ENCODE results near the gene TMEM269.
A peak's percentile ranks its signal among the peaks of the same experiment; 100 is the strongest.

The TMEM269 gene

DNA sequence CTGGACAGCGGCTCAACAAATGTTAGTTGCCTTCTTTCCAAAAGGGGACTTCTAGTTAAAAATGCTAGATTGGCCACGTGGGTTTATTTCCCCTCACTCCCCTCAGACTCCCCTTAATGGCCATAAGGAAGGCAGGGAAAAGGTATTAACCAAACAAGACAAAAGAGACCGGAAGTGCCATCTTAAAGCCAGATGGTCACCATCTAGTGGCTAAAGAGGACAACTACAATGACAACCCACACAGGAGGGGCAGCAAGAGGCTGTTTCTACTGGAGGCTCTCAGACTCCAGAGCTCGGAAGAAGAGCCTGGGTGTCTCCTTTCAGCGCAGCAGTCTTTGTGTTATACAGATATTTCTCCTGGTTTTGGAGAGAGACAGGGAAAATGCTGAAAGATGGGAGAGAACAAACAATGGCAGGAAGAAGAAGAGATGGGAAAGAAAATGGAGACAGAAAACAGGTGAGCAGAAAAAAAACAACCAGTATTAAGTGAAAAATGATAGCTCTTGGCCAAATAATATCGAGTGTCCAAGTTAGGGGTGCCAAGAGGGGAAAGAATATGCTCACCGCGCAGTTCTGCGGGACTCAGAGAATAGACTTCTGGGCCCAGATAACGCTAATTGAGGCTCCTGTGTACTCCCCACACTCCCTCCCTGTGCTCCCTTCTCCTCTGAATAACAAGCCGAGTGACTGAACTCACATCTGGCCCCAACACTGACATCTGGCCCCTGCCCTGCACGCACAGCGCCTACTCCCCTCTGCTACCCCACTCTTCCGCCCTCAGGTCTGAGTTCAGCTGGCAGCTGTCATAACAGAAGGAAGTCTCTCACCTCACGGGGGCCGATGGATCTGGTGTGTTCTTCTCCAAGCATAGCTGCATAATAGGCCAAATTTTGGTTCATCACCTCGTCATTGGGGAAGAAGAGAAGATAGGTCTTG lies 27.6 kb upstream of the TMEM269 start:
- Histone ChIP-seq H3K27me3 (ENCODE audit: low read length) (no peaks in the 10 kb centered on the region), H3K4me3 (ENCODE audit: insufficient read depth, low read length, poor library complexity, severe bottlenecking) (no peak overlapping the region), H3K9ac (ENCODE audit: low read length) (no peak overlapping the region), H4K20me1 (ENCODE audit: low read depth, low read length) (no peaks in the 10 kb centered on the region), H3K27ac (ENCODE audit: low read depth, low read length) (no peak overlapping the region), H3K9me3 (ENCODE audit: insufficient read depth, low read length) (no peaks in the 10 kb centered on the region), H3K79me2 (ENCODE audit: insufficient read depth, low read length) (no peaks in the 10 kb centered on the region), H3F3A (ENCODE audit: insufficient read depth) (0 out of 2 replicates have a peak, but pooled peaks cover 3% of the 10 kb centered on the region), H3K4me2 (ENCODE audit: low read depth, low read length, poor library complexity, severe bottlenecking) (no peak overlapping the region), H3K9me2 (replicated peaks; ENCODE audit: insufficient read depth, low read length) (no peaks in the 10 kb centered on the region), H3K36me3 (ENCODE audit: low read length) (peaks cover 9% of the 10 kb centered on the region), H2AFZ (ENCODE audit: low read depth, low read length, severe bottlenecking) (no peak overlapping the region)
- no peak for TF ChIP-seq EZH2phosphoT487 (conservative IDR thresholded peaks at IDR 0.05; ENCODE audit: low read length)
- TF ChIP-seq, protein P1, sequence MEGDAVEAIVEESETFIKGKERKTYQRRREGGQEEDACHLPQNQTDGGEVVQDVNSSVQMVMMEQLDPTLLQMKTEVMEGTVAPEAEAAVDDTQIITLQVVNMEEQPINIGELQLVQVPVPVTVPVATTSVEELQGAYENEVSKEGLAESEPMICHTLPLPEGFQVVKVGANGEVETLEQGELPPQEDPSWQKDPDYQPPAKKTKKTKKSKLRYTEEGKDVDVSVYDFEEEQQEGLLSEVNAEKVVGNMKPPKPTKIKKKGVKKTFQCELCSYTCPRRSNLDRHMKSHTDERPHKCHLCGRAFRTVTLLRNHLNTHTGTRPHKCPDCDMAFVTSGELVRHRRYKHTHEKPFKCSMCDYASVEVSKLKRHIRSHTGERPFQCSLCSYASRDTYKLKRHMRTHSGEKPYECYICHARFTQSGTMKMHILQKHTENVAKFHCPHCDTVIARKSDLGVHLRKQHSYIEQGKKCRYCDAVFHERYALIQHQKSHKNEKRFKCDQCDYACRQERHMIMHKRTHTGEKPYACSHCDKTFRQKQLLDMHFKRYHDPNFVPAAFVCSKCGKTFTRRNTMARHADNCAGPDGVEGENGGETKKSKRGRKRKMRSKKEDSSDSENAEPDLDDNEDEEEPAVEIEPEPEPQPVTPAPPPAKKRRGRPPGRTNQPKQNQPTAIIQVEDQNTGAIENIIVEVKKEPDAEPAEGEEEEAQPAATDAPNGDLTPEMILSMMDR (IDR thresholded peaks at IDR 0.05; ENCODE audit: insufficient read depth, low read length, poor library complexity, severe bottlenecking), result peak; percentile 50

DNA sequence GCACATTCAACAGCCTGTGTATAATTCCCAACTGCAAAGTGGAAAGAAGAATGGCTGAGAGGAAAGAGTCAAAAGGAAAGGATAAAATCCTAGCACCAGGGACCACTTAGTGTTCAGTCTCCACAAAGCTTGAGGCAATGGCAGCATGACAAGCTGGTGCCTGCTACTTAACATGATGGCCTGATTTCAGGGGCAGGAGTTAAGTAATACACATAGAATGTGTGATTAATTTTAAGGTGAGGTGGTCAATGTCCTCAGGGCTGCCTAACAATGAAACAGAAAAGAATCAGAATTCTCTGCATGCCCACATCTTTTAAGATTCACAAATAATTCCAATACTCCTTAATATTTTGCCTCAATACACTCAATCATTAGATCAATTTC lies 26.9 kb upstream of the TMEM269 start:
- H3K27me3 ChIP-seq (ENCODE audit: low read length), result no peaks in the 10 kb centered on the region
- no peak overlapping the region for H3K4me2 ChIP-seq (ENCODE audit: low read depth, low read length, poor library complexity, severe bottlenecking)
- H3K36me3 ChIP-seq (ENCODE audit: low read length), result peaks cover 7% of the 10 kb centered on the region
- H3K79me2 ChIP-seq (ENCODE audit: insufficient read depth, low read length), result no peaks in the 10 kb centered on the region
- H3K4me3 ChIP-seq (ENCODE audit: insufficient read depth, low read length, poor library complexity, severe bottlenecking), result no peak overlapping the region
- no peak overlapping the region for H3K27ac ChIP-seq (ENCODE audit: low read depth, low read length)
- no peaks in the 10 kb centered on the region for H3K9me2 ChIP-seq (replicated peaks; ENCODE audit: insufficient read depth, low read length)
- H3K9ac ChIP-seq (ENCODE audit: low read length), result no peak overlapping the region
- no peak overlapping the region for H2AFZ ChIP-seq (ENCODE audit: low read depth, low read length, severe bottlenecking)
- no peaks in the 10 kb centered on the region for H4K20me1 ChIP-seq (ENCODE audit: low read depth, low read length)
- 0 out of 2 replicates have a peak, but pooled peaks cover 3% of the 10 kb centered on the region for H3F3A ChIP-seq (ENCODE audit: insufficient read depth)
- H3K9me3 ChIP-seq (ENCODE audit: insufficient read depth, low read length), result no peaks in the 10 kb centered on the region
- TF ChIP-seq, protein P1 (IDR thresholded peaks at IDR 0.05; ENCODE audit: insufficient read depth, low read length, poor library complexity, severe bottlenecking), result no peak
- no peak for TF ChIP-seq EZH2phosphoT487 (conservative IDR thresholded peaks at IDR 0.05; ENCODE audit: low read length)

GRCh38 chr1:42758641-42759040 lies 26.1 kb upstream of the TMEM269 start:
- H2AFZ ChIP-seq (ENCODE audit: low read depth, low read length, severe bottlenecking), result no peak overlapping the region
- no peak overlapping the region for H3K9ac ChIP-seq (ENCODE audit: low read length)
- H3K36me3 ChIP-seq (ENCODE audit: low read length), result peaks cover 4% of the 10 kb centered on the region
- no peak overlapping the region for H3K4me3 ChIP-seq (ENCODE audit: insufficient read depth, low read length, poor library complexity, severe bottlenecking)
- H3K79me2 ChIP-seq (ENCODE audit: insufficient read depth, low read length), result no peaks in the 10 kb centered on the region
- H3F3A ChIP-seq (ENCODE audit: insufficient read depth), result 0 out of 2 replicates have a peak, but pooled peaks cover 3% of the 10 kb centered on the region
- H3K9me3 ChIP-seq (ENCODE audit: insufficient read depth, low read length), result no peaks in the 10 kb centered on the region
- H3K27ac ChIP-seq (ENCODE audit: low read depth, low read length), result no peak overlapping the region
- H3K4me2 ChIP-seq (ENCODE audit: low read depth, low read length, poor library complexity, severe bottlenecking), result no peak overlapping the region
- H3K9me2 ChIP-seq (replicated peaks; ENCODE audit: insufficient read depth, low read length), result no peaks in the 10 kb centered on the region
- H3K27me3 ChIP-seq (ENCODE audit: low read length), result no peaks in the 10 kb centered on the region
- no peaks in the 10 kb centered on the region for H4K20me1 ChIP-seq (ENCODE audit: low read depth, low read length)
- TF ChIP-seq, protein P1 (IDR thresholded peaks at IDR 0.05; ENCODE audit: insufficient read depth, low read length, poor library complexity, severe bottlenecking), result no peak
- TF ChIP-seq EZH2phosphoT487 (conservative IDR thresholded peaks at IDR 0.05; ENCODE audit: low read length), result no peak
